IPS-18c (cell line): ENCODE data around the gene DNAAF1.
"Not testable (repeated sequence)": the region's sequence is repeated elsewhere in the genome, so short reads cannot be mapped to it uniquely, and the experiment has no call there.

Experiments used
- H3K4me3 ChIP-seq: 2 replicates; pipeline ENCODE4 v1.7.0; 2013; ENCODE audit warnings: low read depth, mild to moderate bottlenecking, low read length, moderate library complexity; ENCODE audit not compliant: insufficient read depth
- H3K9me3 ChIP-seq: one replicate; pipeline ENCODE4 v1.6.1; 2013; ENCODE audit warnings: mild to moderate bottlenecking, low read length, moderate library complexity; ENCODE audit not compliant: control insufficient read depth, insufficient read depth

Gene DNAAF1

DNA sequence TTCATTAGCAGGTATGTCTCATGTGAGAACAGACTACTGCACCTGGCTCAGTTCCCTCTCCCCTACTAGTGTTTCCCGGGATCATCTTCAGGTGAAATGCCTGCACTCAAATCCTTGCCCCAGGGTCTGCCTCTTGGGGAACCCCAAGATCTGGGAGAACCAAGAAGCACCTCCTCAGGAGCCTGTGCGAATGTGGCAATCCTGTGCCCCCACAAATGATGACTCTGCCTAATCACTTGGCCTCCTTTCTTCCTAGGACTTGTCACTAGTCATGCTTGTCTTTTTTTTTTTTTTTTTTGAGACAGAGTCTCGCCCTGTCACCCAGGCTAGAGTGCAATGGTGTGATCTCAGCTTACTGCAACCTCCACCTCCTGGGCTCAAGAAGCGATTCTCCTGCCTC is 67.5 kb downstream of the DNAAF1 start:
- Histone ChIP-seq H3K4me3 (no peak overlapping the region), H3K9me3 (no peaks in the 10 kb centered on the region)

DNA sequence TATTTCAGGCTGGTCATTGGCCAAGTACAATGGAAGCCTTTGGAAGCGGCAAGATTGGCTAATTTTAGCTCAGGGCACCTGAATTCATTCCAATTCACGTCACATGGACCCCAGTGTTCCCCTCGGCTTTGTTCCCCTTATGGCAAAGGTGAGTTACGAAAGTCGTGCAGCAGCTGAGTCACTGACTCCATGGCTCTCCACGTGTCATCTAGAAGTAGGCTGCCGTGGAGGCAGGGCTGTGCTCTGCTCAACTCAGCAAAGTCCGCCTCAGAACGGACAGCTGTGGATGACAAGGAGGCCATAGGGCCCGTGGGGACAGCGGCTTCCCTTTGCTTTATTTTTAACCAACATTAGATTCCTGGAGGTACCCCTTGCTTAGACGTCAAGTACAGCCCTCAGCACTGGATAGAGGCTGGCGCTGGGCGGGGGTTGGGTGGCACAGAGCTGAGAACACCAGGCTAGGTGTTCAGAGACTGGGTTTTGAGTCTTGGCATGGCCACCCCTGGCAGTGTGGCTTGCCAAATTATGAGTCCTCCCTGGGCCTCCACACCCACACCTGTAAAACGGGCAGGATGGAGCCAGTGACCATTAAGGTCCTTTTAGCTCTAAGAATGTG is 69.5 kb downstream of the DNAAF1 start:
- no peak overlapping the region for H3K4me3 ChIP-seq
- H3K9me3 ChIP-seq: no peaks in the 10 kb centered on the region

DNA sequence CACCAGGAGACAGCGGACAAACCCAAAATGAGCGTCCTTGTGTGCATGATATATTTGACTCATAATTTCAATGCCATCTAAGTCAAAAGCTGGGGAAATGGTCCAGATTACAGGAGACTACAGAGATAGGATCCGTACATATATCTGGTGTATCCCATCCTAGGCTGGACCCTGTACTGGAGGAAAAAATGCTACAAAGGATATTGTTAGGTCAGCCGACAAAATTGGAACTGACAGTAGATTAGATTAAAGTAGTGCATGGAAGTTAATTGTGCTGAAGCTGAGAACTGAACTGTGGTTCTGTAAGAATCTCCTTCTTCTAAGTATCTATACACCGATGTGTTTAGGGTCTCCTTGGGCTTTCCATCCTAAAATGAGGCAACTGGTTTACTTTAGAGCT is 70.4 kb downstream of the DNAAF1 start:
- no peaks in the 10 kb centered on the region for H3K9me3 ChIP-seq
- H3K4me3 ChIP-seq: no peak overlapping the region

DNA sequence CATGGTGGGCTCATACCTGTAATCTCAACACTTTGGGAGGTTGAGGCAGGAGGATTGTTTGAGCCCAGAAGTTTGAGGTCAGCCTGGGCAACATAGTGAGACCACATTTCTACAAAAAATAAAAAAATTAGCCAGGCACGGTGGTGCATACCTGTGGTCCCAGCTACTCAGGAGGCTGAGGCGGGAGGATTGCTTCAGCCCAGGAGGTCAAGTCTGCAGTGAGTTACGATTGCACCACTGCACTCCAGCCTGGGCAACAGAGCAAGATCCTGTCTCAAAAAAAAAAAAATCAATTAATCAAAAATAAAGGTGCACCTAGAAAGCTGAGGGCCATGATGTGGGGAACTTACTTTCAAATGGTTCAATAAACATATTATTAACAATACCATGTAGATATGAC is 71.0 kb downstream of the DNAAF1 start:
- not testable (repeated sequence) for H3K9me3 ChIP-seq, H3K4me3 ChIP-seq

DNA sequence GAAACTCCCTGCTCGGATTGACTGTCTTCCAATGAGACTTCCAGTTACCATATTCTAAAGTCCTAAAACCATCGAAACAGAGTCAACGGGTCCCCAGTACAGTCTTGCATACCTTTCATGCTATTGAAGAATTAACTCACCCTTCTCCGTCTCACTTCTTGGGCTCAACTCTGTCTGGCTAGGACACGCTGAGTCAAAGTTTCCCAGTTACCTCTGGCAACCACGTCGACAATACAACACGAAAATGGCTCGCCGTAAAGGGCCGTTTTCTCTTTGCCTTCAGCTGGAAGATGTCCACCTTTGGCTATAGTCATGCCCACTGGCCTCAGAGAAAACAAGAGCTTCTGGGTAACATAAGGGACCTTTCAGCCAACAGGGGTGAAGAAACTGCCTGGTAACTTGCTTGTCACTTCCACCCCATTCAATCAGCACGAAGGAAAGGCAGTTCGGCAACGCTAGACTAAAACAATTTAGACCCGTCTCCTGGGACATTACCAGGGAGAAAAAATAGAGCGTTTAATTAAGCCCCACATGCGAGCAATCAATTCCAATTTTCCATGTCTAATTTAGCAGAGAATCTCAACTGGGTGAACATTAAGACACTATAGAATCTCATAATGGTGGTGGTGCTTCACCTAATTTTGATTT is 73.2 kb downstream of the DNAAF1 start:
- no peaks in the 10 kb centered on the region for H3K9me3 ChIP-seq
- H3K4me3 ChIP-seq: no peak overlapping the region

DNA sequence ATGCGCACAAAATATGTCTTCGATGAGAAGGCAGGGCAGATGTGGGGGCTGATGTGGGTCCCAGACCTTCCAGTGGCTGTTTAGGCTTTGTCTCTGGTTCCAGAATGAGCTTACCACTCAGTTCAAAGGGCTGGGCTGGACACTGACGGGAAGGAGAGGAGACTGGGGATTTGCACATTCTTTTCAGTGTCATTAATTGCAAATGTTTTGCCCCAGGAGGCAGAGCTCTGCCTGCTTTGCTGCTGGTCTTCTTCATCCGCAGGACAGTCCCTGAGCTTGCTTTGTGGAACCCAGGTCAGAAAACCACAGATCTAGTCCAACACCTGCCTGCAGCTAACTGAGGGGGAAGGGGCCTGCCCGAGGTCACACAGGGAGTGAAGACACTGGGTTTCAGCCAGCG is 73.8 kb downstream of the DNAAF1 start:
- Histone ChIP-seq H3K4me3 (no peak overlapping the region), H3K9me3 (no peaks in the 10 kb centered on the region)

DNA sequence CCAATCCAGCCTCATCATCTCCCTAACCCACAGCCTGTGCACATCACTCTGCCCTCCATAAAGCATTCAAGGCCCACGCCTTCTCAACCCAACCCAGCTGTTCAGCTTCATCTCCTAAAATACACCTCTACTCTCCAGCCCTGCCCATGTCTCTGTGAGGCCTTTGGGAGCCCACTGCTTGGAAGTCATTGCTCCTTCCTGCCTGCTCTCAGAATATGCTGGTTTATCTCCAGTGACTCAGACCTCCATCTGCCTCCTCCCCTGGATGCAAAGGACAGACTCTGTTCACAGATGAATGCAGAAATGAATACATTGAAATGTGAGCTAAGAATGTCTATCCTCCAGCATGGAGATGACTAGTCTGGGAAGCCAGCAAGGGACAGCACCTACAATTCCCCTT is 75.7 kb downstream of the DNAAF1 start:
- Histone ChIP-seq H3K4me3 (no peak overlapping the region), H3K9me3 (no peaks in the 10 kb centered on the region)

DNA sequence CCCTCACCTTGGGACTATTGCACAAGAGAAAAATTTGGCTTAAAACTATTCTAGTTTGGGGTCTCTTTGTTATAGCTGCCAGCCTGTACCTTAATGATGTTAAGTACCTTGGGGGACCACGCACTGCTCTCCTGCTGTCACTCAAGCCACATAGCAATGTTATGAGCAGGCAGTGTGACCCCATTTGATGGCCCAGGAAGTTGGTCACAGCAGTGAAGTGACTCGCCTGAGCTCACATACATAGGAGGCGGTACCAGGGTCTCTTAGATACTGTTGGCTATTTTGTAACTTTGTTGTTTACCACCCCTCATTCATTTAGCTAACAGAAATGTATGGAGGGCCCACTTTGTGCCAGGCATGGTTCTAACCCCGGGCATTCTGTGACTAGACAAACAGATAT is 78.3 kb downstream of the DNAAF1 start:
- no peak overlapping the region for H3K4me3 ChIP-seq

DNA sequence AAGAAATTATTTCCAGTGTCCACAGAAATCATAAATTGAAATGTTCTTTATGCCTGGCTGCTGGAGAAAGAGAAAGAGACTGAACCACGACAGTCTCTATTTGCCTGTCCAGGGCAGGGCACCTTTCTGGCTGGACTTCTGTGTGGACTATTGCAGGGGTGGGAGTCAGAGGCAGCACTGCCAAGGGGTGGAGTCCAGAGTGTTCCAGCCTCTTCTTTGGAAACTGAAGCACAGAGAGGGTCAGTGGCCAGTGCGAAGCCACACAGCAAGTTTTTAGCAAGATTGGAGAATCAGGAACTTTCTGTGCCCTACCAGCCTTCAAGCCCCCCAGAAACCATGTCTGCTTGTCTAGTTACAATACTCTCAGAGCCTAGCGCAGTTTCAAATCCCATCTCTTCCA is 79.4 kb downstream of the DNAAF1 start:
- H3K9me3 ChIP-seq: no peaks in the 10 kb centered on the region
- H3K4me3 ChIP-seq: no peak overlapping the region

More for the DNA sequence above, 78.3 kb downstream of the DNAAF1 start:
- H3K9me3 ChIP-seq: no peaks in the 10 kb centered on the region

DNA sequence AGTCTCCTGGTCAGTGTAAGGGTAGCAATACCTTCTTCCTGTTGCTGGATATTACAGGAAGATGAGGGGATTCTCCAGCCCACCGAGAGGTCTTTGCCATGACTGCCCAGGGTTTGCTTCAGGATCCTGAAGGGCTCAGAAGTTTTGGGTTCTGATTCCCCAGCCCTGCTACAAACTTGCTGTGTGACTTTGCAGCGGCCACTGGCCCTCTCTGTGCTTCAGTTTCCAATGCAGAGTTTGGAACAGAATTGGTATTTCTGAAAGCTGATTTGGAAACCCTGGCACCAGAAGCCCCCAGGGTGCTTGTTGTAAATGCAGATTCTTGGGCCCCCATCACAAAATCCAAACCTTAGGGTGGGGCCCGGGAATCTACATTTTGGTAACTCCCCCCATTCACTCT is 80.0 kb downstream of the DNAAF1 start:
- Histone ChIP-seq H3K9me3 (no peaks in the 10 kb centered on the region), H3K4me3 (no peak overlapping the region)

DNA sequence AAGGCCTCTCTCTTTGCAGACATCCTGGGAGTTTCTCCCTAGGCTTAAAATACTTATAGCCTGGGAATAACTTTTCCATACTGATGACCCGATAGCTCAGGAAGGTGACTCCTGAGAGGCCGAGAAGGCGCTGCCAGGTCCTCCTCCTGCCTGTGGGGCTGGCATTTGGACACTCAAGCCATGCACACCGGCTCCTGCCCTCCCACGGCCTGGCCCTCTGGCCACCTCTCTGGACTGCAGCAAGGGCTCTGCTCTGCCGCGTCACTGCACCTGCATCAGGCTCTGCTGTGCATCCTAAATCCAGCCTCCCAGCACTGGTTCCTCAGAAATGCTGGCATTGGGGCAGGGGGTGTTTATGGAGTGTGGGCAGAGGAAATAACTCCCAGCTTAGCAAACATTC is 80.5 kb downstream of the DNAAF1 start:
- no peaks in the 10 kb centered on the region for H3K9me3 ChIP-seq
- H3K4me3 ChIP-seq: no peak overlapping the region

DNA sequence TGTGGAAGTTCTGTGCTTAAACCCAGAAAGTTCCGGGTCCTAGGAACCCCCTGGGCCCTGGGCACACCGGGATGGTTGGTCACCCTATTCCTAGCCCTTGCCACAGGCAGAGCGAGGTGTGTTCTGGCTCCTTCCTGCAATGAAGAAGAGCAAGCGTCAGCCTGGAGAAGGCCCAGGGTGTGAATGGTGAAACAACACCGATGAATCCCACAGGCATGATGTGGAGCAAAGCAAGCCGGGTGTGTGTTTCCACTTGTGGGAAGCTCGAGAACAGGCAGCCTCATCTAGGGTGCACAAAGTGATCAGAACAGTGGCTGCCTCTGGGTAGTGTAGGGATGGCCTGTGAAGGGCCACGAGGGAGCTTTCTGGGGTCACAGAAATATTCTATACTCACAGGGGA is 80.9 kb downstream of the DNAAF1 start:
- H3K4me3 ChIP-seq: no peak overlapping the region
- no peaks in the 10 kb centered on the region for H3K9me3 ChIP-seq
